GM13976 (cell line): ENCODE results near the gene SLC6A19.

Experiments used
- DNase-seq: peaks from one replicate; pipeline ENCODE4 v3.0.0; 2012; ENCODE audit warnings: low spot score
- CTCF ChIP-seq: IDR thresholded peaks from 2 replicates; pipeline ENCODE4 v1.5.1; 2012; ENCODE audit warnings: borderline replicate concordance, mild to moderate bottlenecking; ENCODE audit not compliant: insufficient read depth; ENCODE audit errors: extremely low read depth, missing control alignments, control extremely low read depth
- in situ Hi-C: fragments of 300-500 bp; cut with MboI; formaldehyde crosslinking; loops from one replicate; pipeline ENCODE4 v1.12.0; 2022; ENCODE audit warnings: low sequenced_read_pairs, mixed read lengths, inconsistent platforms; ENCODE audit not compliant: unreplicated experiment

The SLC6A19 gene

GRCh38 chr5:1208743-1209488 is 7.5 kb downstream of the SLC6A19 start:
- peak; percentile 16 for TF ChIP-seq CTCF
- in situ Hi-C loops: no loop called here
- no peak for DNase-seq

- DNase-seq: no peak
- in situ Hi-C loops: no loop called here
- no peak for TF ChIP-seq CTCF
Measured at GRCh38 chr5:1209489-1209852, 8.1 kb downstream of the SLC6A19 start.

- no peak for TF ChIP-seq CTCF
- DNase-seq: no peak
- in situ Hi-C loops: no loop called here
Measured at GRCh38 chr5:1209896-1210776, 8.7 kb downstream of the SLC6A19 start.

- in situ Hi-C loops: no loop called here
- no peak for DNase-seq
- no peak for TF ChIP-seq CTCF
Measured at GRCh38 chr5:1210832-1211251, 9.4 kb downstream of the SLC6A19 start.

- DNase-seq: no peak
- no peak for TF ChIP-seq CTCF
- in situ Hi-C loops: no loop called here
Measured at GRCh38 chr5:1211701-1212100, 10.3 kb downstream of the SLC6A19 start.

GRCh38 chr5:1212271-1212670 is 10.9 kb downstream of the SLC6A19 start:
- DNase-seq: no peak
- no peak for TF ChIP-seq CTCF
- in situ Hi-C loops: no loop called here
